Activated B cell treated with CpG ODN at 0.5 μM for 24 hours (primary cell): ENCODE results near the gene WDR47. TPM values are rescaled to one million over a fixed set of nuclear protein-coding genes. Genes with fewer than 3 reads are reported as not detected.

ENCODE experiments used
- ATAC-seq: fragments of 200-7000 bp; cut with Tn5 transposase; one replicate; pipeline ENCODE4 v1.10.0; 2021; ENCODE audit warnings: low read depth, mild to moderate bottlenecking, moderate library complexity
- CTCF ChIA-PET: fragments of 350-600 bp; sonication (Branson Sonifier 250); formaldehyde crosslinking; loops from one replicate; lab custom pipeline; 2021; ENCODE audit warnings: antibody characterized with exemption; lab: Charles Lee
- POLR2A ChIA-PET: fragments of 350-600 bp; sonication (Branson Sonifier 250); formaldehyde crosslinking; loops from one replicate; lab custom pipeline; 2021; ENCODE audit warnings: antibody characterized with exemption; lab: Charles Lee
- DNase-seq: peaks from one replicate; pipeline ENCODE4 v3.0.0; 2022
- H3K27ac Mint-ChIP-seq: one replicate; pipeline ENCODE4 v1.8.0; 2020; ENCODE audit warnings: mixed read lengths
- H3K27me3 Mint-ChIP-seq: one replicate; pipeline ENCODE4 v1.8.0; 2021; ENCODE audit warnings: mixed read lengths
- H3K36me3 Mint-ChIP-seq: one replicate; pipeline ENCODE4 v1.8.0; 2021; ENCODE audit warnings: low read depth, mixed read lengths
- H3K4me1 Mint-ChIP-seq: one replicate; pipeline ENCODE4 v1.8.0; 2021; ENCODE audit warnings: mixed read lengths
- H3K4me3 Mint-ChIP-seq: one replicate; pipeline ENCODE4 v1.8.0; 2020; ENCODE audit warnings: mild to moderate bottlenecking, mixed read lengths
- H3K9me3 Mint-ChIP-seq: one replicate; pipeline ENCODE4 v1.8.0; 2020; ENCODE audit warnings: mixed read lengths
- intact Hi-C: fragments of 100-400 bp; cut with micrococcal nuclease; formaldehyde crosslinking; loops from one replicate; pipeline ENCODE4 v1.15.1; 2024
- total RNA-seq: library from RNA; stranded (reverse); gene quantifications from 2 replicates; pipeline ENCODE4 v1.2.3, GENCODE V29; 2022
- TF ChIP-seq, protein P1 (sequence below): fragments of 200-600 bp; IDR thresholded peaks from one replicate; pipeline ENCODE4 v1.8.0; 2022; ENCODE audit warnings: antibody characterized with exemption, mild to moderate bottlenecking

WDR47 gene
- total RNA-seq, 1 donor from 2014 or later: 10.9 TPM

DNA sequence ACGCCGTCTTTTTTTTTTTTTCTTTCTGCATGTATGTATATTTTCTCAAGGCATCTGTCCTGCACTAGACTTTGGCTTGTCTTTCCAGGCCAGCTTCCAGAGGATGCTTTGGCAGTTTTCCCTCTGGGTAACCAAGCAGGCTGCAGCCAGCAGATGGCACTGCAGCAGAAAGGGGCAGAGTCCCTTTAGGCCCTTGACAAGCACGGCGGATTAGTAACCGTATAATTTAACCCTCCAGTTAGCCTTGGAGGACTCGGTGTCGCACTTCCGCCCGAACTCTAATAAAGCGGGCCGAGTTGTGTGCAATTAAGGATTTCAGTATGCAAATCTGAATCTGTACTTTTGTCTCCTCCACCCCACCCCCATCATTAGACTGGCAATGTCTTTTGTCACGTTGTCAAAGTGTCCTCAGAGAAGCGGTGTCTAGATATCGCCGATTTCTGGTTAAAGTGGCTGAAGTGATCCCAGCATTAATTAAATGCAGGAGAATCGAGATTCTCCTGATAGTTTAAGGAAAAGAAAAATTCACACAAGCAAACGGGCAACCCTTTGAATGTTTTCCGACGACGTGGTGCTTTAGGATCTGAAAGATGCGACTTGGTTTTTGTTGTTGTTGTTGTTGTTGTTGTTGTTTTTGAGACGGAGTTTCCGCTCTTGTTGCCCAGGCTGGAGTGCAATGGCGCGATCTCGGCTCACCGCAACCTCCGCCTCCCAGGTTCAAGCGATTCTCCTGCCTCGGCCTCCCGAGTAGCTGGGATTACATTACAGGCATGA, 47.5 kb upstream of the WDR47 start:
- peak overlapping the region; percentile 97 for H3K27ac Mint-ChIP-seq
- no peaks in the 10 kb centered on the region for H3K27me3 Mint-ChIP-seq
- TF ChIP-seq, protein P1, sequence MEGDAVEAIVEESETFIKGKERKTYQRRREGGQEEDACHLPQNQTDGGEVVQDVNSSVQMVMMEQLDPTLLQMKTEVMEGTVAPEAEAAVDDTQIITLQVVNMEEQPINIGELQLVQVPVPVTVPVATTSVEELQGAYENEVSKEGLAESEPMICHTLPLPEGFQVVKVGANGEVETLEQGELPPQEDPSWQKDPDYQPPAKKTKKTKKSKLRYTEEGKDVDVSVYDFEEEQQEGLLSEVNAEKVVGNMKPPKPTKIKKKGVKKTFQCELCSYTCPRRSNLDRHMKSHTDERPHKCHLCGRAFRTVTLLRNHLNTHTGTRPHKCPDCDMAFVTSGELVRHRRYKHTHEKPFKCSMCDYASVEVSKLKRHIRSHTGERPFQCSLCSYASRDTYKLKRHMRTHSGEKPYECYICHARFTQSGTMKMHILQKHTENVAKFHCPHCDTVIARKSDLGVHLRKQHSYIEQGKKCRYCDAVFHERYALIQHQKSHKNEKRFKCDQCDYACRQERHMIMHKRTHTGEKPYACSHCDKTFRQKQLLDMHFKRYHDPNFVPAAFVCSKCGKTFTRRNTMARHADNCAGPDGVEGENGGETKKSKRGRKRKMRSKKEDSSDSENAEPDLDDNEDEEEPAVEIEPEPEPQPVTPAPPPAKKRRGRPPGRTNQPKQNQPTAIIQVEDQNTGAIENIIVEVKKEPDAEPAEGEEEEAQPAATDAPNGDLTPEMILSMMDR: no peak
- peak overlapping the region; percentile 98 for H3K4me3 Mint-ChIP-seq
- DNase-seq: no peak
- POLR2A ChIA-PET: interaction anchor here (0.8 to 5.7 kb wide), 8 partner anchors 8 to 945 kb away, joined by 3 to 140 read pairs (median 7); partner anchors contain the start of genes SARS1, STRIP1, TAF13 and WDR47
- CTCF ChIA-PET: interaction anchor here (0.6 to 2.8 kb wide), 2 partner anchors 11 to 16 kb away, joined by 4 to 22 read pairs; no protein-coding TSS in a partner anchor
- intact Hi-C loops: loop anchor here (1.0 to 5.0 kb wide), 5 partner anchors 11 to 1293 kb away; partner anchors contain the start of genes PRPF38B, TAF13 and WDR47
- no peak for ATAC-seq
- H3K9me3 Mint-ChIP-seq: no peaks in the 10 kb centered on the region
- H3K4me1 Mint-ChIP-seq: peaks cover 35% of the 10 kb centered on the region
- H3K36me3 Mint-ChIP-seq: peaks cover 34% of the 10 kb centered on the region

DNA sequence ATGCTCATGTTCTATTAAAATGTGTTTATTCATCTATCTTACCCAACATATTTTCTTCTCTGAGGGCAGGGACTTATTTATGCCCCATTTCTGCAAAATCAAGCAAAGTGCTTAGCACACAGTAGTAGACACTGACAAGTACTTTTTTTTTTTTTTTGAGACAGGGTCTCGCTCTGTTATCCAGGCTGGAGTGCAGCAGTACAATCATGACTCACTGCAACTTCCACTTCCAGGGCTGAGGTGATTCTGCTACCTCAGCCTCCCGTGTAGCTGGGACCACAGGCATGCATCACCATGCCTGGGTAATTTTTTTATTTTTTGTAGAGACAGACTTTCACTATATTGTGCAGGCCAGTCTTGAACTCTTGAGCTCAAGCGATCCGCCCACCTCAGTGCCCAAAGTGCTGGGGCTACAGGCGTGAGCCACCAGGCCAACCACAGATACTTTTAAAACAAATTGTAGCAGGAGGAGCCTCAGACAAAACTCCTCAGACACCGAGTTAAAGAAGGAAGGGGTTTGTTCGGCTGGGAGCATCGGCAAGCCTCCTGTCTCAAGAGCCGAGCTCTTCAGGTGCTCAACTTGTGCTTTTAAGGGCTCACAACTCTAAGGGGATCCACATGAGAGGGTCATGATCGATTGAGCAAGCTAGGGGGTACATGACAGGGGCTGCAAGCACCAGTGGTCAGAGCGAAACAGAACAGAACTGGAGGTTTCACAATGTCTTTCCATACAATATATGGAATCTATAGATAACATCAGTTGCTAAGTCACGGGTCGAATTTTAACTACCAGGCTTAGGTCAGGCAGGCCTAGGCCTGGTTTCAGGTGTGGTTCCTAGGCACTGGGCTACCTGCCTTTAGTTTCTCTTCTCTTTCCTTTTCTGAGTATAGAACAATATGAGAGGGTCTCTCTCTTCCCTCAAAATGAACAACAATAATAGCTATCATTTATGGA, 42.9 kb upstream of the WDR47 start:
- no peak overlapping the region for H3K27ac Mint-ChIP-seq
- POLR2A ChIA-PET: interaction anchor here (2.1 to 2.6 kb wide), 2 partner anchors 8 to 15 kb away, joined by 8 to 10 read pairs; partner anchors contain the start of gene TAF13
- DNase-seq: no peak
- no peaks in the 10 kb centered on the region for H3K27me3 Mint-ChIP-seq
- intact Hi-C loops: no loop called here
- no peak for ATAC-seq
- H3K4me3 Mint-ChIP-seq: no peak overlapping the region
- H3K36me3 Mint-ChIP-seq: peaks cover 3% of the 10 kb centered on the region
- peaks cover 5% of the 10 kb centered on the region for H3K4me1 Mint-ChIP-seq
- TF ChIP-seq, protein P1: no peak
- CTCF ChIA-PET: interaction anchor here (0.6 kb wide), 1 partner anchor 1558 kb away, joined by 3 read pairs; no protein-coding TSS in a partner anchor
- H3K9me3 Mint-ChIP-seq: no peaks in the 10 kb centered on the region

DNA sequence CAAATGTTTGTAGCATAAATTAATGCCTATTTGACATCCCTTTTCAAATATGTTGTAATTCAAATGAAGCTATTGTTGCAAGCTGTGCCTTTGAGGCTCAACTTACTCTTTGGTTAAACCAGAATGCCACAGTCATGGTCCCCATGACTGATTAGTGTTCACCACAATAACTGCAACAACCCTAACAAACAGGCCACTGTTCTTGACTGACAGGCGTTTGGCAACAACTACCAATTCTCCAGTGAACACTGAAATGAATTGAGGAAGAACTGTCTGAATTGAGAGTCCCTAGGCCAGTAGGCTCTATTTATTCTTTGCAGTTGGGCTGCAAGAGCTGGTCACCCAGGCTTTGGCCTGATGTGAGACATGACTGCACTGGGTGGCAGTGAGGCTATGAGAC, 42.0 kb upstream of the WDR47 start:
- no peak for DNase-seq
- ATAC-seq: no peak
- Mint-ChIP-seq H3K9me3 (no peaks in the 10 kb centered on the region), H3K4me3 (no peak overlapping the region), H3K27me3 (no peaks in the 10 kb centered on the region), H3K27ac (no peak overlapping the region), H3K36me3 (no peaks in the 10 kb centered on the region), H3K4me1 (no peaks in the 10 kb centered on the region)
- intact Hi-C loops: no loop called here
- CTCF ChIA-PET: interaction anchor here (0.6 kb wide), 1 partner anchor 1557 kb away, joined by 3 read pairs; no protein-coding TSS in a partner anchor
- TF ChIP-seq, protein P1: no peak
- POLR2A ChIA-PET: interaction anchor here (1.2 to 2.1 kb wide), 2 partner anchors 16 to 42 kb away, joined by 3 to 8 read pairs; partner anchors contain the start of gene WDR47

DNA sequence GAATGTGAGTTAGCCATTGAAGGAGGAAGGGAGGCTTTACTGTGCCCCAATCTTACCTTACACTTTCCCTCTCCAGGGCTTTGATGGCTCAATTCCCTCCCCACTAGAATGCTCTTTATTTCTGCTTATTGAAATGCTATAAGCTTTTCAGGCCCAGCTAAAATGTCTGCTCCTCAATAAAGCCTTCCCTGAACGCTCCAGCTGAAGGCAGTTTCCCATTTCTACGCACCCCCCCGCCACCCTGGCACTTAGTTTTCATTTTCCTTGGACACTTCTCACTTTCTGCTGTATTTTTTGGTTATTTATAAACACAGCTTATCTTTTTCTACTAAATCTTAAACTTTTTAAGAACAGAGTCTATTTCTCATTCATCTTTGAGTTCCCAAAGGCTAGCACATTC, 41.6 kb upstream of the WDR47 start:
- ATAC-seq: no peak
- Mint-ChIP-seq H3K27me3 (no peaks in the 10 kb centered on the region), H3K27ac (no peak overlapping the region), H3K9me3 (no peaks in the 10 kb centered on the region), H3K36me3 (no peaks in the 10 kb centered on the region), H3K4me1 (no peaks in the 10 kb centered on the region), H3K4me3 (no peak overlapping the region)
- no peak for DNase-seq
- TF ChIP-seq, protein P1: no peak
- POLR2A ChIA-PET: interaction anchor here (1.2 to 2.1 kb wide), 2 partner anchors 17 to 41 kb away, joined by 3 to 8 read pairs; partner anchors contain the start of gene WDR47
- intact Hi-C loops: no loop called here
- CTCF ChIA-PET: no interaction called here
